Measurements from ENCODE around the gene LILRB4. TPM values are rescaled to one million over a fixed set of nuclear protein-coding genes. Genes with fewer than 3 reads are reported as not detected.

Gene LILRB4
- total and polyA plus RNA-seq, 2 of the 4 experiments (the other 2 are of a cell fraction): not detected

- dilution Hi-C loops (cut with HindIII; ENCODE audit: low sequenced_read_pairs, unreplicated experiment) (no loop called here), intact Hi-C loops (cut with micrococcal nuclease) (no loop called here), in situ Hi-C loops (cut with MboI; ENCODE audit: low sequenced_read_pairs) (no loop called here)
- no peak for ATAC-seq (ENCODE audit: low read depth)
- no peak overlapping the region for H2BK5ac ChIP-seq (ENCODE audit: low read depth, low read length, poor library complexity, severe bottlenecking)
- H3K4me3 ChIP-seq (ENCODE audit: insufficient read depth, low read depth, low read length): no peak overlapping the region
- H4K91ac ChIP-seq (ENCODE audit: insufficient read depth, low read depth, low read length): no peak overlapping the region
- no peak overlapping the region for H3K4me2 ChIP-seq (ENCODE audit: low read depth, low read length)
- H2BK120ac ChIP-seq (ENCODE audit: low read depth, low read length): no peak overlapping the region
- TF ChIP-seq POLR2A (IDR thresholded peaks at IDR 0.05; ENCODE audit: low read depth, low read length) (no peak), NFE2L2 (IDR thresholded peaks at IDR 0.05; ENCODE audit: low read depth, low read length) (no peak), SMC3 (IDR thresholded peaks at IDR 0.05; ENCODE audit: low read depth, low read length) (no peak), RAD21 (IDR thresholded peaks at IDR 0.05; ENCODE audit: low read length) (no peak), CHD1 (IDR thresholded peaks at IDR 0.05; ENCODE audit: low read depth, low read length) (no peak), ELK1 (IDR thresholded peaks at IDR 0.05; ENCODE audit: borderline replicate concordance, low read depth, low read length) (no peak), MXI1 (IDR thresholded peaks at IDR 0.05; ENCODE audit: borderline replicate concordance, low read depth, low read length) (no peak), CEBPB (IDR thresholded peaks at IDR 0.05; ENCODE audit: low read depth, low read length) (no peak), MAFK (IDR thresholded peaks at IDR 0.05; ENCODE audit: low read depth, low read length) (no peak), RFX5 (IDR thresholded peaks at IDR 0.05; ENCODE audit: low read depth, low read length) (no peak), CTCF (conservative IDR thresholded peaks at IDR 0.05; ENCODE audit: low read depth, low read length) (no peak), MAZ (IDR thresholded peaks at IDR 0.05; ENCODE audit: borderline replicate concordance, low read depth, low read length) (no peak), BHLHE40 (IDR thresholded peaks at IDR 0.05; ENCODE audit: low read depth, low read length) (no peak), FOS (IDR thresholded peaks at IDR 0.05; ENCODE audit: low read depth, low read length) (no peak), USF2 (IDR thresholded peaks at IDR 0.05; ENCODE audit: low read depth, low read length) (no peak), RCOR1 (IDR thresholded peaks at IDR 0.05; ENCODE audit: insufficient replicate concordance, low read length) (no peak)
- H4K5ac ChIP-seq (ENCODE audit: low read depth, low read length): no peak overlapping the region
- H3K14ac ChIP-seq (replicated peaks; ENCODE audit: low read depth, low read length): no peak overlapping the region
- CTCF ChIA-PET: no interaction called here
- no peak overlapping the region for H2AK5ac ChIP-seq (ENCODE audit: low read depth, low read length)
- H2BK15ac ChIP-seq (ENCODE audit: low read depth, low read length): no peak overlapping the region
- no peak overlapping the region for H3K18ac ChIP-seq (ENCODE audit: low read depth, low read length)
- 40% methylated on average over 1 of the region's 5 CpGs; no CpG with 5 or more reads in 1 of the 2 experiments for WGBS, 2 experiments (ENCODE audit: extremely low coverage in 2 of 2, insufficient read length in 1 of 2)
- no peak for DNase-seq
- H3K36me3 ChIP-seq (ENCODE audit: control insufficient read depth, insufficient read depth, low read length): no peaks in the 10 kb centered on the region
- H2BK20ac ChIP-seq (ENCODE audit: low read depth, low read length): no peak overlapping the region
- no peak overlapping the region for H3K4ac ChIP-seq (ENCODE audit: low read depth, low read length)
- no peaks in the 10 kb centered on the region for H3K27me3 ChIP-seq (ENCODE audit: control insufficient read depth, insufficient read depth, low read length)
- POLR2A ChIA-PET (ENCODE audit: unreplicated experiment): no interaction called here
- H4K8ac ChIP-seq (ENCODE audit: low read depth in 2 of 2, low read length in 2 of 2): no peak overlapping the region
- no peak overlapping the region for H3K23ac ChIP-seq (ENCODE audit: low read depth, low read length)
- H3K9me1 ChIP-seq (ENCODE audit: insufficient read depth, low read length): no peaks in the 10 kb centered on the region
- no peak overlapping the region for H3K27ac ChIP-seq (ENCODE audit: insufficient read depth, low read length)
- H3K79me1 ChIP-seq (ENCODE audit: low read depth in 1 of 2, low read length in 2 of 2): no peaks in the 10 kb centered on the region
- no peak overlapping the region for H3K56ac ChIP-seq (ENCODE audit: extremely low read depth, insufficient read depth, low read length)
- no peak overlapping the region for H2AFZ ChIP-seq (replicated peaks; ENCODE audit: low read length, poor library complexity)
- no peaks in the 10 kb centered on the region for H4K20me1 ChIP-seq (ENCODE audit: insufficient read depth, low read length)
- no peak overlapping the region for H3K9ac ChIP-seq (ENCODE audit: low read depth, low read length)
- no TSS peak for BruUV-seq (replicated peaks)
- peaks cover 28% of the 10 kb centered on the region for H3K9me3 ChIP-seq (ENCODE audit: control insufficient read depth, insufficient read depth, low read length)
- H2AK9ac ChIP-seq (replicated peaks; ENCODE audit: low read depth, low read length, poor library complexity): no peak overlapping the region
- no peaks in the 10 kb centered on the region for H3K4me1 ChIP-seq (ENCODE audit: control insufficient read depth, insufficient read depth, low read length)
Observed at GRCh38 chr19:54694648-54695047, 31.9 kb downstream of the LILRB4 start.

All from IMR-90 (cell line).